ENCODE data around the gene FAM227B. TPM values are rescaled to one million over a fixed set of nuclear protein-coding genes. Genes with fewer than 3 reads are reported as not detected.

Gene FAM227B
- total and polyA plus RNA-seq, 2 of the 13 experiments (the other 11 are each of a cell fraction or from before 2014, with no cell fraction given), result 1.9 to 2.6 TPM

GRCh38 chr15:49610157-49610918 is 10.3 kb downstream of the FAM227B start:
- WGBS (ENCODE audit: low lambda C conversion rate), result 69% methylated on average over 2 of the region's 2 CpGs

More at GRCh38 chr15:49610157-49610918, 10.3 kb downstream of the FAM227B start:
- DNase-seq (ENCODE audit: low spot score) (no peak), FAIRE-seq (no peak), ATAC-seq (no peak)
- Histone ChIP-seq H3K9me3 (ENCODE audit: low read length) (no peaks in the 10 kb centered on the region), H3K4me3 (replicated peaks in 1 of 3; ENCODE audit: insufficient read depth in 1 of 3, low read depth in 2 of 3, low read length in 3 of 3) (no peak overlapping the region), H2AFZ (ENCODE audit: low read length) (no peak overlapping the region), H3K27me3 (ENCODE audit: control insufficient read depth in 1 of 2, insufficient read depth in 2 of 2, low read length in 2 of 2) (no peaks in the 10 kb centered on the region), H3K27ac (ENCODE audit: extremely low read length, insufficient read depth, low read length) (no peak overlapping the region), H3K36me3 (replicated peaks in 1 of 2; ENCODE audit: control insufficient read depth in 1 of 2, insufficient read depth in 2 of 2, low read length in 2 of 2) (no peaks in the 10 kb centered on the region), H3K9ac (ENCODE audit: insufficient read depth, low read depth, low read length) (no peak overlapping the region), H3K4me2 (ENCODE audit: low read depth, low read length) (no peak overlapping the region), H3K79me2 (ENCODE audit: insufficient read depth, low read length) (no peaks in the 10 kb centered on the region), H4K20me1 (ENCODE audit: insufficient read depth, low read length) (no peaks in the 10 kb centered on the region), H3K4me1 (ENCODE audit: insufficient read depth, low read length) (no peaks in the 10 kb centered on the region)
- ChIA-PET CTCF (ENCODE audit: low intra/inter-chr PET ratio, low total read pairs) (no interaction called here), POLR2A (no interaction called here)
- in situ Hi-C loops (cut with HindIII; ENCODE audit: extremely low pct_ligation_motif_present, low pct_unique_long_range_greater_than_20kb) (no loop called here), intact Hi-C loops (cut with micrococcal nuclease; ENCODE audit: unreplicated experiment) (no loop called here)
- no TSS peak for BruUV-seq (replicated peaks)
- TF ChIP-seq SYNCRIP (IDR thresholded peaks at IDR 0.05; ENCODE audit: insufficient read depth, low read depth, low read length) (no peak), CTCF (CRISPR knock-in tag; IDR thresholded peaks at IDR 0.05) (no peak), ASH2L (IDR thresholded peaks at IDR 0.05; ENCODE audit: insufficient read length, low read depth, low read length) (no peak), ZFY (CRISPR knock-in tag; IDR thresholded peaks at IDR 0.05) (no peak), ZBTB26 (CRISPR knock-in tag; IDR thresholded peaks at IDR 0.05; ENCODE audit: borderline replicate concordance) (no peak), KLF11 (CRISPR knock-in tag; IDR thresholded peaks at IDR 0.05) (no peak), ZNF672 (CRISPR knock-in tag; IDR thresholded peaks at IDR 0.05) (no peak), DZIP1 (CRISPR knock-in tag; IDR thresholded peaks at IDR 0.05) (no peak), SUZ12 (IDR thresholded peaks at IDR 0.05; ENCODE audit: low read depth, low read length) (no peak)

All from HepG2 (cell line).